Common myeloid progenitor, CD34-positive (primary cell): ENCODE results near the gene CMTM4.

ENCODE experiments used
- CTCF ChIA-PET: fragments of 350-600 bp; sonication (Branson Sonifier 250); formaldehyde crosslinking; loops from one replicate; lab custom pipeline; 2021; ENCODE audit warnings: antibody characterized with exemption; lab: Charles Lee
- POLR2A ChIA-PET: fragments of 350-600 bp; sonication (Branson Sonifier 250); formaldehyde crosslinking; loops from one replicate; lab custom pipeline; 2021; ENCODE audit warnings: antibody characterized with exemption; lab: Charles Lee
- DNase-seq, 3 donors: peaks; one replicate each; pipeline versions ENCODE4 v3.0.0 to v3.0.0-alpha.2; 2013
- H3K27ac ChIP-seq, 2 experiments: 1 replicate in 1 of 2; 2 replicates in 1 of 2; pipeline ENCODE4 v1.7.0; 2013; ENCODE audit warnings: inconsistent platforms in 2 of 2, low read length in 2 of 2, mild to moderate bottlenecking in 2 of 2, low read depth in 1 of 2, moderate library complexity in 1 of 2; ENCODE audit not compliant: severe bottlenecking in 2 of 2, insufficient read depth in 1 of 2, poor library complexity in 1 of 2
- H3K27me3 ChIP-seq, 5 experiments: replicated peaks in 2 of 5; 1 replicate in 3 of 5; 2 replicates in 2 of 5; pipeline versions ENCODE4 v1.6.1 to v1.7.0; 2013; ENCODE audit warnings: low read length in 4 of 5, mild to moderate bottlenecking in 2 of 5, moderate library complexity in 2 of 5, inconsistent platforms in 1 of 5; ENCODE audit not compliant: insufficient read depth in 5 of 5, control insufficient read depth in 4 of 5
- H3K36me3 ChIP-seq, 4 experiments: 1 replicate in 2 of 4; 2 replicates in 2 of 4; pipeline versions ENCODE4 v1.6.1 to v1.7.0; 2013; ENCODE audit warnings: low read length in 3 of 4, control low read depth in 1 of 4, mild to moderate bottlenecking in 1 of 4; ENCODE audit not compliant: control insufficient read depth in 4 of 4, insufficient read depth in 4 of 4
- H3K4me1 ChIP-seq, 4 experiments: 1 replicate in 3 of 4; 2 replicates in 1 of 4; pipeline versions ENCODE4 v1.6.1 to v1.7.1; 2013; ENCODE audit warnings: low read length in 3 of 4, mild to moderate bottlenecking in 3 of 4, control low read depth in 1 of 4, inconsistent platforms in 1 of 4, moderate library complexity in 1 of 4; ENCODE audit not compliant: control insufficient read depth in 4 of 4, insufficient read depth in 4 of 4; ENCODE audit errors: control extremely low read depth in 1 of 4
- H3K4me3 ChIP-seq, 7 experiments: 1 replicate in 4 of 7; 2 replicates in 3 of 7; pipeline versions ENCODE4 v1.5.1 to v1.7.0; 2013; ENCODE audit warnings: mild to moderate bottlenecking in 7 of 7, low read length in 6 of 7, moderate library complexity in 6 of 7, inconsistent platforms in 2 of 7, low read depth in 2 of 7, control low read depth in 1 of 7; ENCODE audit not compliant: insufficient read depth in 4 of 7, control insufficient read depth in 1 of 7; ENCODE audit errors: extremely low read depth in 1 of 7
- H3K9me3 ChIP-seq, 5 experiments: 1 replicate in 4 of 5; 2 replicates in 1 of 5; pipeline versions ENCODE4 v1.6.1 to v1.7.1; 2013; ENCODE audit warnings: low read length in 4 of 5, mild to moderate bottlenecking in 2 of 5, inconsistent platforms in 1 of 5, low read depth in 1 of 5, moderate library complexity in 1 of 5; ENCODE audit not compliant: control insufficient read depth in 4 of 5, insufficient read depth in 2 of 5; ENCODE audit errors: control extremely low read depth in 1 of 5
- WGBS: methylation state at CpG from one replicate; pipeline ENCODE4 v1.1.5; 2013; ENCODE audit not compliant: insufficient coverage; 5-methylcytosine and 5-hydroxymethylcytosine counted together

Gene CMTM4

DNA sequence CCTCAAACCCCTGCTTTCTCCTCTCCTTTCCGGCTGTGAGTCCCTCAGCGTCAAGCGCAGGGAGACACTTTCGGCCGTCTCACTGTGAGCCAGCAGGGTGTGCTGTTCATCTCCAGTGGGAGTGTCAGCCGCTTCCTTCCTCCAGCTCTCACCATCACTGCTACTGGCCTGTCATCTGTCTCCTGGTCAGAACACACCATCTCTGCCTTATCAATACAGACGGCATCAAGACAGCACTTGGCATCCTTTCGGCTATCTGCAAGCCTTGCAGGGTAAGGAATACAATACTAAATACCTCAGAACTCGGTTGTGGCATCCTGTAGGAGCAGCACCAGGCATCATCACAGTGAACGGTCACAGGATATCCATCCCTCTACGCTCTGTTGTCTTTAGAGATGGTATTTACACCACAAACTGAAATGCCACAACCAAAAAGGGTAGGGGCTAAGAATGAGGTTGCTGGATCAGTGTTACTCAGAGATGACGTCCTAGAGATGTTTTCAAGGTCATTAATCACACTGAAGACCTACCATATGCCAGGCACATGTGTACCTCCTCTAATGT, 20.7 kb upstream of the CMTM4 start:
- peak in 2 of 3 donors; percentile 25 to 32 for DNase-seq
- Histone ChIP-seq H3K9me3 (no peaks in the 10 kb centered on the region), H3K4me3 (no peak overlapping the region), H3K4me1 (no peaks in the 10 kb centered on the region), H3K36me3 (peaks cover 0 to 6% (median 2%) of the 10 kb centered on the region in 4 experiments), H3K27me3 (no peaks in the 10 kb centered on the region), H3K27ac (no peak overlapping the region)
- ChIA-PET POLR2A (no interaction called here), CTCF (interaction anchor here (1.3 to 3.1 kb wide), 4 partner anchors 10 to 59 kb away, joined by 3 to 20 read pairs (median 6); no protein-coding TSS in a partner anchor)
- WGBS, result 73% methylated on average over 7 of the region's 12 CpGs

- peaks cover 0 to 2% (median 0%) of the 10 kb centered on the region in 4 experiments for H3K36me3 ChIP-seq
- no peaks in the 10 kb centered on the region for H3K4me1 ChIP-seq
- DNase-seq, result no peak
- ChIA-PET CTCF (interaction anchor here (1.0 kb wide), 1 partner anchor 13 kb away, joined by 3 read pairs; no protein-coding TSS in a partner anchor), POLR2A (interaction anchor here (0.8 kb wide), 1 partner anchor 8 kb away, joined by 3 read pairs; no protein-coding TSS in a partner anchor)
- peaks cover 0 to 6% (median 0%) of the 10 kb centered on the region in 5 experiments for H3K9me3 ChIP-seq
- H3K4me3 ChIP-seq, result no peak overlapping the region
- no peak overlapping the region for H3K27ac ChIP-seq
- 84% methylated on average over 4 of the region's 6 CpGs for WGBS
- no peaks in the 10 kb centered on the region for H3K27me3 ChIP-seq
Measured at GRCh38 chr16:66714654-66715307, 18.2 kb upstream of the CMTM4 start.

- H3K4me3 ChIP-seq, result no peak overlapping the region
- POLR2A ChIA-PET, result interaction anchor here (0.8 kb wide), 1 partner anchor 9 kb away, joined by 3 read pairs; no protein-coding TSS in a partner anchor
- no peak overlapping the region for H3K27ac ChIP-seq
- H3K36me3 ChIP-seq, result no peaks in the 10 kb centered on the region
- H3K27me3 ChIP-seq, result no peaks in the 10 kb centered on the region
- DNase-seq, result no peak
- no peaks in the 10 kb centered on the region for H3K4me1 ChIP-seq
- CTCF ChIA-PET, result interaction anchor here (1.4 kb wide), 1 partner anchor 13 kb away, joined by 4 read pairs; no protein-coding TSS in a partner anchor
- H3K9me3 ChIP-seq, result peaks cover 0 to 6% (median 0%) of the 10 kb centered on the region in 5 experiments
- WGBS, result 100% methylated on average over 6 of the region's 6 CpGs
Measured at GRCh38 chr16:66714062-66714461, 17.5 kb upstream of the CMTM4 start.

GRCh38 chr16:66713076-66713475, 16.5 kb upstream of the CMTM4 start:
- Histone ChIP-seq H3K4me3 (no peak overlapping the region), H3K27ac (no peak overlapping the region), H3K36me3 (no peaks in the 10 kb centered on the region), H3K9me3 (peaks cover 0 to 6% (median 0%) of the 10 kb centered on the region in 5 experiments), H3K27me3 (no peaks in the 10 kb centered on the region), H3K4me1 (no peaks in the 10 kb centered on the region)
- ChIA-PET CTCF (interaction anchor here (0.7 to 1.4 kb wide), 5 partner anchors 12 to 96 kb away, joined by 3 to 5 read pairs (median 3); no protein-coding TSS in a partner anchor), POLR2A (no interaction called here)
- WGBS, result no CpG with 5 or more reads among the region's 2 CpGs
- DNase-seq, result no peak

DNA sequence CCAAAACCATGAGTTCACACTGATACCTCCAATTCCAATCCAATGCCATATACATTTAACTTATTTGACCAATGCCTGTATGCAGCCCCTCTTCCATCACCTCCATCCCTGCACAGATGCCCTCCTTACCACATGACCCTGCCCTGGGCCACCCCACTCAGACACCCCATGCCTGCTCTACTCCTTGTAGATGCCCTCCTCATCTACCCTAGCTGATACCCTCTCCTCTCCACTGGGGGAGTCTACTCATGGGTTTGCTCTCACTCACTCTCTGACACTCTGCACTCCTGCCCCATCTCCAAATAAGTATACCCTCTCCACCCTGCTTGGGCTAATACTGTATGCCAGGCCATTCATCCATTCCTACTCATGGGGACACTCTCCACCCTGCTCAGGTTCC, 16.0 kb upstream of the CMTM4 start:
- Histone ChIP-seq H3K4me3 (no peak overlapping the region), H3K27me3 (no peaks in the 10 kb centered on the region), H3K9me3 (peaks cover 0 to 6% (median 0%) of the 10 kb centered on the region in 5 experiments), H3K27ac (no peak overlapping the region), H3K4me1 (no peaks in the 10 kb centered on the region), H3K36me3 (no peaks in the 10 kb centered on the region)
- POLR2A ChIA-PET, result no interaction called here
- CTCF ChIA-PET, result interaction anchor here (0.7 to 1.4 kb wide), 5 partner anchors 11 to 96 kb away, joined by 3 to 5 read pairs (median 3); no protein-coding TSS in a partner anchor
- no peak for DNase-seq

DNA sequence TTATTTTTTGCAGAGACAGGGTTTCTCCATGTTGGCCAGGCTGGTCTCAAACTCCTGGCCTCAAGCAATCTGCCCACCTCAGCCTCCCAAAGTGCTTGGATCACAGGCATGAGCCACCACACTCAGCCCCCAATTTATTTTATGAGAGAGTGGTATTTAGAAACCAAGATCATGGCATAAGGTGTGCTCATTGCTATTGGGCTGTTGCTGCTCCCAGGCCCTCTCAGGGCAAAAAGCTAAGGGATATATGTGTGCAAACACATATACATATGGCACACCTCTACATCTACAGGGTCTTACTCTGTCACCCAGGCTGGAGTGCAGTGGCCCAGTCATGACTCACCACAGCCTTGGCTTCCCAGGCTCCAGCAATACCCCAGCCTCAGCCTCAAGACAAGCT, 15.0 kb upstream of the CMTM4 start:
- DNase-seq, result no peak
- Histone ChIP-seq H3K9me3 (peaks cover 0 to 6% (median 0%) of the 10 kb centered on the region in 5 experiments), H3K27ac (no peak overlapping the region), H3K36me3 (no peaks in the 10 kb centered on the region), H3K4me3 (no peak overlapping the region), H3K27me3 (no peaks in the 10 kb centered on the region), H3K4me1 (no peaks in the 10 kb centered on the region)
- CTCF ChIA-PET, result interaction anchor here (1.0 to 1.8 kb wide), 2 partner anchors 34 to 157 kb away, joined by 3 read pairs; no protein-coding TSS in a partner anchor
- POLR2A ChIA-PET, result no interaction called here

GRCh38 chr16:66706506-66706880, 9.9 kb upstream of the CMTM4 start:
- CTCF ChIA-PET, result interaction anchor here (1.4 kb wide), 1 partner anchor 20 kb away, joined by 5 read pairs; no protein-coding TSS in a partner anchor
- 94% methylated on average over 4 of the region's 8 CpGs for WGBS
- no peak for DNase-seq
- POLR2A ChIA-PET, result no interaction called here
- peaks cover 0 to under 1% (median 0%) of the 10 kb centered on the region in 5 experiments for H3K9me3 ChIP-seq
- no peaks in the 10 kb centered on the region for H3K36me3 ChIP-seq
- no peaks in the 10 kb centered on the region for H3K4me1 ChIP-seq
- H3K27ac ChIP-seq, result no peak overlapping the region
- no peaks in the 10 kb centered on the region for H3K27me3 ChIP-seq
- H3K4me3 ChIP-seq, result no peak overlapping the region
